ENCODE results near the gene ZNF226. TPM values are rescaled to one million over a fixed set of nuclear protein-coding genes. Genes with fewer than 3 reads are reported as not detected.
A peak's percentile ranks its signal among the peaks of the same experiment; 100 is the strongest.

Gene ZNF226
- total and polyA plus RNA-seq, 2 donors (not counting 1 experiment from before 2014, with no cell fraction given): 14.8 to 55.8 TPM

GRCh38 chr19:44131955-44132354 lies 32.9 kb upstream of the ZNF226 start:
- H3K27me3 ChIP-seq (replicated peaks in 1 of 4; ENCODE audit: control extremely low read depth in 1 of 4, control insufficient read depth in 3 of 4, insufficient read depth in 4 of 4, low read length in 3 of 4): no peaks in the 10 kb centered on the region
- no peaks in the 10 kb centered on the region for H4K20me1 ChIP-seq (ENCODE audit: control insufficient read depth, insufficient read depth, low read length, poor library complexity, severe bottlenecking)
- CTCF ChIA-PET: no interaction called here
- 94% methylated on average over 2 of the region's 5 CpGs for WGBS (ENCODE audit: insufficient coverage)
- H3K27me3 Mint-ChIP-seq: no peaks in the 10 kb centered on the region
- DNase-seq (no peak), ATAC-seq (ENCODE audit: low read depth) (no peak)
- H3K79me2 ChIP-seq (ENCODE audit: control insufficient read depth, insufficient read depth, low read length): peaks cover 3% of the 10 kb centered on the region
- H3K4me3 ChIP-seq (ENCODE audit: control extremely low read depth in 1 of 5, extremely low read depth in 1 of 5, insufficient read depth in 1 of 5, low read depth in 2 of 5, low read length in 4 of 5): no peak overlapping the region
- H3K27ac ChIP-seq (ENCODE audit: low read length in 2 of 2): no peak overlapping the region
- intact Hi-C loops (cut with micrococcal nuclease): no loop called here
- H3K27ac Mint-ChIP-seq: no peak overlapping the region
- H3K4me2 ChIP-seq (replicated peaks; ENCODE audit: low read depth, low read length, poor library complexity, severe bottlenecking): no peak overlapping the region
- no peak overlapping the region for H3K9ac ChIP-seq (ENCODE audit: low read length)
- H3K36me3 ChIP-seq (replicated peaks in 1 of 2; ENCODE audit: control extremely low read depth in 1 of 2, control insufficient read depth in 1 of 2, extremely low read depth in 1 of 2, insufficient read depth in 2 of 2, low read length in 1 of 2): peaks cover 20 to 41% of the 10 kb centered on the region in 2 experiments
- H3K4me3 Mint-ChIP-seq: no peak overlapping the region
- POLR2A ChIA-PET: no interaction called here
- H3K9me3 ChIP-seq (ENCODE audit: control extremely low read depth in 1 of 3, control insufficient read depth in 2 of 3, insufficient read depth in 1 of 3, low read length in 2 of 3): peaks cover 10 to 36% (median 22%) of the 10 kb centered on the region in 3 donors
- no peaks in the 10 kb centered on the region for H3K4me1 Mint-ChIP-seq
- no peaks in the 10 kb centered on the region for H3K4me1 ChIP-seq (ENCODE audit: control insufficient read depth in 2 of 2, insufficient read depth in 2 of 2, low read length in 2 of 2)
- TF ChIP-seq EZH2 (IDR thresholded peaks at IDR 0.05; ENCODE audit: borderline replicate concordance, insufficient read depth, low read depth, low read length, poor library complexity, severe bottlenecking) (no peak), CTCF (IDR thresholded peaks at IDR 0.05) (no peak)
- peaks cover 8% of the 10 kb centered on the region for H3K9me3 Mint-ChIP-seq (ENCODE audit: insufficient read depth)
- H2AFZ ChIP-seq (ENCODE audit: insufficient read depth, low read depth, low read length, poor library complexity, severe bottlenecking): no peak overlapping the region

- Histone ChIP-seq H3K9me3 (ENCODE audit: control extremely low read depth in 1 of 3, control insufficient read depth in 2 of 3, insufficient read depth in 1 of 3, low read length in 2 of 3) (no peaks in the 10 kb centered on the region), H4K20me1 (ENCODE audit: control insufficient read depth, insufficient read depth, low read length, poor library complexity, severe bottlenecking) (no peaks in the 10 kb centered on the region), H3K27me3 (replicated peaks in 1 of 4; ENCODE audit: control extremely low read depth in 1 of 4, control insufficient read depth in 3 of 4, insufficient read depth in 4 of 4, low read length in 3 of 4) (no peaks in the 10 kb centered on the region), H3K4me2 (replicated peaks; ENCODE audit: low read depth, low read length, poor library complexity, severe bottlenecking) (peak within 1 kb of the TSS; percentile 81), H3K4me3 (ENCODE audit: control extremely low read depth in 1 of 5, extremely low read depth in 1 of 5, insufficient read depth in 1 of 5, low read depth in 2 of 5, low read length in 4 of 5) (peak within 1 kb of the TSS; percentile 64 to 93 (median 81)), H3K27ac (ENCODE audit: low read length in 2 of 2) (peak within 1 kb of the TSS; percentile 61 to 77), H3K9ac (ENCODE audit: low read length) (peak within 1 kb of the TSS; percentile 80), H3K36me3 (replicated peaks in 1 of 2; ENCODE audit: control extremely low read depth in 1 of 2, control insufficient read depth in 1 of 2, extremely low read depth in 1 of 2, insufficient read depth in 2 of 2, low read length in 1 of 2) (peaks cover 4 to 9% of the 10 kb centered on the region in 2 experiments), H3K79me2 (ENCODE audit: control insufficient read depth, insufficient read depth, low read length) (peaks cover 17% of the 10 kb centered on the region), H2AFZ (ENCODE audit: insufficient read depth, low read depth, low read length, poor library complexity, severe bottlenecking) (peak within 1 kb of the TSS; percentile 96), H3K4me1 (ENCODE audit: control insufficient read depth in 2 of 2, insufficient read depth in 2 of 2, low read length in 2 of 2) (peaks cover 13 to 15% of the 10 kb centered on the region in 2 donors)
- Mint-ChIP-seq H3K9me3 (ENCODE audit: insufficient read depth) (no peaks in the 10 kb centered on the region), H3K4me1 (peaks cover 27% of the 10 kb centered on the region), H3K27ac (peak within 1 kb of the TSS; percentile 87), H3K27me3 (no peaks in the 10 kb centered on the region), H3K4me3 (peak within 1 kb of the TSS; percentile 93)
- ChIA-PET POLR2A (interaction anchor here (1.2 kb wide), 1 partner anchor 23 kb away, joined by 4 read pairs; the partner anchor contains the start of gene ZNF226), CTCF (no interaction called here)
- ATAC-seq (ENCODE audit: low read depth) (peak; percentile 95), DNase-seq (peak; percentile 81)
- WGBS (ENCODE audit: insufficient coverage): 1% methylated on average over 51 of the region's 52 CpGs
- TF ChIP-seq EZH2 (IDR thresholded peaks at IDR 0.05; ENCODE audit: borderline replicate concordance, insufficient read depth, low read depth, low read length, poor library complexity, severe bottlenecking) (no peak), CTCF (IDR thresholded peaks at IDR 0.05) (no peak)
- intact Hi-C loops (cut with micrococcal nuclease): loop anchor here (1.0 kb wide), 5 partner anchors 24 to 164 kb away; partner anchors contain the start of genes ZNF224, ZNF225, ZNF226 and ZNF235
Observed at GRCh38 chr19:44141191-44142058, 23.5 kb upstream of the ZNF226 start, which contains the start of gene ZNF234. ZNF234 (plus strand) TSS chr19:44141554; CDS start chr19:44144633, 3,079 bp downstream.
